A673 (cell line): ENCODE data around the gene ALKBH1.

ENCODE experiments used
- EZH2 ChIP-seq: fragments of 200-600 bp; sonication (generic); IDR thresholded peaks from 2 replicates; pipeline ENCODE4 v1.6.1; 2017; ENCODE audit warnings: borderline replicate concordance, low read depth, mild to moderate bottlenecking, mixed read lengths, antibody characterized with exemption, low read length; ENCODE audit not compliant: poor library complexity, severe bottlenecking
- TF ChIP-seq, protein P1 (sequence below): fragments of 300-800, 200-600 bp; sonication (generic); conservative IDR thresholded peaks from 2 replicates; pipeline ENCODE4 v1.5.1; 2017; ENCODE audit warnings: low read depth, mild to moderate bottlenecking, antibody characterized with exemption, low read length, moderate library complexity, mixed read lengths

DNA sequence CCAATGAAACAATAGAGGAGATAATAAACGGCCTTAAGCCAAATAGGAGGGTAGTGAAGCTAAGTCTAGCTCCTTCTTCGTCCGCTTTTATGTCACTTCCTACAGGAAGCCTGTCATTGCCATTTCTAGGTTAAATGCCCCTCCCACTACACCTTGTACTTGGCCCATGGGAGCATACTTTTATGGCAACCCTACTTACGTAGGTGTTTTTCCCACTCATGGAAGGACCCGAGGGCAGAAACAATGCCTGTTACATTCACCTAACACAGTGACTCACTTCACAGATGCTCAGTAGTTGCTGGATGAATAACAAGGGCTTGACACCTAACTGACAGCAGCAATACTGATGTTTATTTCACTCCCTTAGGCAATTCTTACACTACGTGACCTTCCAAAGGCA lies 44.5 kb downstream of the ALKBH1 start:
- TF ChIP-seq, protein P1, sequence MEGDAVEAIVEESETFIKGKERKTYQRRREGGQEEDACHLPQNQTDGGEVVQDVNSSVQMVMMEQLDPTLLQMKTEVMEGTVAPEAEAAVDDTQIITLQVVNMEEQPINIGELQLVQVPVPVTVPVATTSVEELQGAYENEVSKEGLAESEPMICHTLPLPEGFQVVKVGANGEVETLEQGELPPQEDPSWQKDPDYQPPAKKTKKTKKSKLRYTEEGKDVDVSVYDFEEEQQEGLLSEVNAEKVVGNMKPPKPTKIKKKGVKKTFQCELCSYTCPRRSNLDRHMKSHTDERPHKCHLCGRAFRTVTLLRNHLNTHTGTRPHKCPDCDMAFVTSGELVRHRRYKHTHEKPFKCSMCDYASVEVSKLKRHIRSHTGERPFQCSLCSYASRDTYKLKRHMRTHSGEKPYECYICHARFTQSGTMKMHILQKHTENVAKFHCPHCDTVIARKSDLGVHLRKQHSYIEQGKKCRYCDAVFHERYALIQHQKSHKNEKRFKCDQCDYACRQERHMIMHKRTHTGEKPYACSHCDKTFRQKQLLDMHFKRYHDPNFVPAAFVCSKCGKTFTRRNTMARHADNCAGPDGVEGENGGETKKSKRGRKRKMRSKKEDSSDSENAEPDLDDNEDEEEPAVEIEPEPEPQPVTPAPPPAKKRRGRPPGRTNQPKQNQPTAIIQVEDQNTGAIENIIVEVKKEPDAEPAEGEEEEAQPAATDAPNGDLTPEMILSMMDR: no peak
- TF ChIP-seq EZH2: no peak
